ENCODE measurements around the gene DCBLD2.

- TF ChIP-seq CTCF (IDR thresholded peaks at IDR 0.05): no peak
- TF ChIP-seq POLR2A (IDR thresholded peaks at IDR 0.05): no peak
Observed at GRCh38 chr3:98775459-98776139, 125.9 kb downstream of the DCBLD2 start.

All from prostate gland (tissue), 2 donors.